Liver (tissue), 9 donors: ENCODE measurements around the gene CDK8. TPM values are rescaled to one million over a fixed set of nuclear protein-coding genes. Genes with fewer than 3 reads are reported as not detected.
A peak's percentile ranks its signal among the peaks of the same experiment; 100 is the strongest.

Experiments used
- DNase-seq: peaks from one replicate; pipeline ENCODE4 v3.0.0-alpha.2; 2017; ENCODE audit warnings: low spot score
- H3K27ac ChIP-seq, 2 donors: one replicate each; pipeline ENCODE4 v1.7.0; 2013; ENCODE audit warnings: inconsistent platforms in 2 of 2, low read length in 2 of 2, control low read depth in 1 of 2, low read depth in 1 of 2, mild to moderate bottlenecking in 1 of 2
- H3K27me3 ChIP-seq, 4 donors: one replicate each; pipeline versions ENCODE4 v1.6.1 to v1.7.0; 2013; ENCODE audit warnings: low read length in 3 of 4, inconsistent platforms in 1 of 4, mild to moderate bottlenecking in 1 of 4, moderate library complexity in 1 of 4; ENCODE audit not compliant: control insufficient read depth in 4 of 4, insufficient read depth in 4 of 4
- H3K36me3 ChIP-seq, 4 donors: one replicate each; pipeline versions ENCODE4 v1.6.1 to v1.7.0; 2013; ENCODE audit warnings: low read length in 3 of 4, mild to moderate bottlenecking in 3 of 4, low read depth in 1 of 4, moderate library complexity in 1 of 4; ENCODE audit not compliant: control insufficient read depth in 4 of 4, insufficient read depth in 3 of 4
- H3K4me1 ChIP-seq, 4 donors: one replicate each; pipeline versions ENCODE4 v1.6.1 to v1.7.0; 2013; ENCODE audit warnings: low read length in 3 of 4, mild to moderate bottlenecking in 3 of 4, moderate library complexity in 1 of 4; ENCODE audit not compliant: control insufficient read depth in 4 of 4, insufficient read depth in 4 of 4
- H3K4me3 ChIP-seq, 3 donors: one replicate each; pipeline versions ENCODE4 v1.6.1 to v1.7.0; 2013; ENCODE audit warnings: low read length in 3 of 3, control low read depth in 1 of 3, low read depth in 1 of 3, mild to moderate bottlenecking in 1 of 3
- H3K9ac ChIP-seq, 2 donors: one replicate each; pipeline ENCODE4 v1.7.0; 2013; ENCODE audit warnings: low read length in 2 of 2, mild to moderate bottlenecking in 2 of 2, moderate library complexity in 2 of 2, control low read depth in 1 of 2, low read depth in 1 of 2
- H3K9me3 ChIP-seq, 4 donors: one replicate each; pipeline versions ENCODE4 v1.6.1 to v1.7.0; 2013; ENCODE audit warnings: low read length in 3 of 4; ENCODE audit not compliant: control insufficient read depth in 4 of 4
- CTCF ChIP-seq: fragments of 150-350 bp; IDR thresholded peaks from 2 replicates; pipeline ENCODE4 v1.5.1; 2017; ENCODE audit warnings: improper control_type of control experiment, low read depth, low read length; ENCODE audit not compliant: missing input control
- FOXA1 ChIP-seq: IDR thresholded peaks from 2 replicates; pipeline ENCODE4 v1.6.1; 2016; ENCODE audit warnings: antibody characterized with exemption
- FOXA2 ChIP-seq: IDR thresholded peaks from 2 replicates; pipeline ENCODE4 v1.6.1; 2016; ENCODE audit warnings: antibody characterized with exemption
- GABPA ChIP-seq, 2 donors: IDR thresholded peaks in 1 of 2; conservative IDR thresholded peaks in 1 of 2; 2 replicates each; pipeline ENCODE4 v1.6.1; 2016; ENCODE audit warnings: antibody characterized with exemption in 2 of 2, mild to moderate bottlenecking in 1 of 2, moderate library complexity in 1 of 2
- HNF4A ChIP-seq, 2 donors: conservative IDR thresholded peaks; 2 replicates each; pipeline ENCODE4 v1.6.1; 2016; ENCODE audit warnings: antibody characterized with exemption in 2 of 2, mild to moderate bottlenecking in 2 of 2
- HNF4G ChIP-seq: IDR thresholded peaks from 2 replicates; pipeline ENCODE4 v1.6.1; 2016; ENCODE audit warnings: antibody characterized with exemption
- JUND ChIP-seq, 2 donors: IDR thresholded peaks; 2 replicates each; pipeline ENCODE4 v1.6.1; 2016; ENCODE audit warnings: antibody characterized with exemption in 2 of 2
- RAD21 ChIP-seq, 2 donors: IDR thresholded peaks; 2 replicates each; pipeline ENCODE4 v1.6.1; 2016; ENCODE audit warnings: antibody characterized with exemption in 2 of 2, mild to moderate bottlenecking in 2 of 2
- RXRA ChIP-seq, 2 donors: IDR thresholded peaks; 2 replicates each; pipeline ENCODE4 v1.6.1; 2017 to 2018; ENCODE audit warnings: antibody characterized with exemption in 2 of 2, mild to moderate bottlenecking in 1 of 2
- SP1 ChIP-seq: IDR thresholded peaks from 2 replicates; pipeline ENCODE4 v1.6.1; 2018; ENCODE audit warnings: antibody characterized with exemption, mild to moderate bottlenecking
- YY1 ChIP-seq: IDR thresholded peaks from 2 replicates; pipeline ENCODE4 v1.6.1; 2016; ENCODE audit warnings: antibody characterized with exemption, mild to moderate bottlenecking
- WGBS: extraction: QIAGEN DNeasy Blood & Tissue Kit; methylation state at CpG from one replicate; pipeline ENCODE4 v1.1.7; 2013; 5-methylcytosine and 5-hydroxymethylcytosine counted together
- polyA plus RNA-seq, 2 donors: library from polyadenylated mRNA; stranded (reverse) in 1 of 2; unstranded in 1 of 2; fragments of 200-250 nt in 1 of 2; fragments of >200 nt in 1 of 2; fragmentation: Nextera tagmentation in 1 of 2; extraction: Ambion mirVana in 1 of 2; gene quantifications; one replicate each; pipeline versions ENCODE4 v1.2.1 to v1.2.3, GENCODE V29; 2013 to 2015
- total RNA-seq, 2 donors: library from RNA; depleted of rRNA; stranded (reverse); fragments of >200 nt; gene quantifications; one replicate each; pipeline ENCODE4 v1.2.3, GENCODE V29; 2014
- TF ChIP-seq, protein P1 (sequence below): IDR thresholded peaks from 2 replicates; pipeline ENCODE4 v1.6.1; 2016; ENCODE audit warnings: antibody characterized with exemption, mild to moderate bottlenecking
- TF ChIP-seq, protein P2 (sequence below): IDR thresholded peaks from 2 replicates; pipeline ENCODE4 v1.6.1; 2016; ENCODE audit warnings: antibody characterized with exemption
- TF ChIP-seq, protein P3 (sequence below): IDR thresholded peaks from 2 replicates; pipeline ENCODE4 v1.6.1; 2016; ENCODE audit warnings: antibody characterized with exemption
- TF ChIP-seq, protein P4 (sequence below): IDR thresholded peaks from 2 replicates; pipeline ENCODE4 v1.6.1; 2016; ENCODE audit warnings: antibody characterized with exemption
- donor health status: healthy.
- donor health status: healthy.
- donor health status: healthy.
- donor health status: healthy.
- donor health status: healthy.

The CDK8 gene
- total and polyA plus RNA-seq, 4 donors, result 3.3 to 10.8 (median 6.8) TPM

DNA sequence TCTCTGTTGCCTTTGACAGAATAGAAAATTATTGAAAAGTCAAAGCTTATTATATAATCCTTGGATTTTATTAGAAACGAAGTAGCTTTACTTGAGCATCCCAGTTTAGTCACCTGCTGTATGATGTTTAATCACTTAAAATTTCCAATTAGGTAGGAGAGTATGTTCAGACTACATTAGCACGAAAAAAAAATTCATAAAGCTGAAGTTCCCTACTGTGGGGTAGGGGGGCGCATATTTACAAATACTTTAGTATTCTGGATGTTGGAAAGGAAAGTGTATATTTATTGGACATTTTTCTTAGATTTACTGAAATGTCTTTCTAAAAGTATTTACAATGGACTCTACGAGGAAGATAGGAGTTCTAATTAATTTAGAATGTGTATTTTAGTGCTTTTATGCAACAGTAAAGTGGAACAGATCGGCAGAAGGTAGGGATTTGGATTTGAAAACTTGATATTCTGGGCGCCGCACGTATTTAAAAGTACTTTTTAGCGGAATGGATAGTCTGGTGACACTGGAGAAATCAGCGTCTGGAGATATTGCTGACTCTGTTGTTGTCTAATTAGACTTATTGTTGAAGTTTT is 1.9 kb downstream of the CDK8 start:
- peak overlapping the region in 1 of 3 donors; percentile 94 for H3K4me3 ChIP-seq
- 58% methylated on average over 10 of the region's 10 CpGs for WGBS
- no peaks in the 10 kb centered on the region for H3K36me3 ChIP-seq
- H3K27me3 ChIP-seq, result no peaks in the 10 kb centered on the region
- H3K27ac ChIP-seq, result no peak overlapping the region
- no peaks in the 10 kb centered on the region for H3K9me3 ChIP-seq
- peaks cover 0 to 15% (median 11%) of the 10 kb centered on the region in 4 donors for H3K4me1 ChIP-seq
- TF ChIP-seq, protein P1, sequence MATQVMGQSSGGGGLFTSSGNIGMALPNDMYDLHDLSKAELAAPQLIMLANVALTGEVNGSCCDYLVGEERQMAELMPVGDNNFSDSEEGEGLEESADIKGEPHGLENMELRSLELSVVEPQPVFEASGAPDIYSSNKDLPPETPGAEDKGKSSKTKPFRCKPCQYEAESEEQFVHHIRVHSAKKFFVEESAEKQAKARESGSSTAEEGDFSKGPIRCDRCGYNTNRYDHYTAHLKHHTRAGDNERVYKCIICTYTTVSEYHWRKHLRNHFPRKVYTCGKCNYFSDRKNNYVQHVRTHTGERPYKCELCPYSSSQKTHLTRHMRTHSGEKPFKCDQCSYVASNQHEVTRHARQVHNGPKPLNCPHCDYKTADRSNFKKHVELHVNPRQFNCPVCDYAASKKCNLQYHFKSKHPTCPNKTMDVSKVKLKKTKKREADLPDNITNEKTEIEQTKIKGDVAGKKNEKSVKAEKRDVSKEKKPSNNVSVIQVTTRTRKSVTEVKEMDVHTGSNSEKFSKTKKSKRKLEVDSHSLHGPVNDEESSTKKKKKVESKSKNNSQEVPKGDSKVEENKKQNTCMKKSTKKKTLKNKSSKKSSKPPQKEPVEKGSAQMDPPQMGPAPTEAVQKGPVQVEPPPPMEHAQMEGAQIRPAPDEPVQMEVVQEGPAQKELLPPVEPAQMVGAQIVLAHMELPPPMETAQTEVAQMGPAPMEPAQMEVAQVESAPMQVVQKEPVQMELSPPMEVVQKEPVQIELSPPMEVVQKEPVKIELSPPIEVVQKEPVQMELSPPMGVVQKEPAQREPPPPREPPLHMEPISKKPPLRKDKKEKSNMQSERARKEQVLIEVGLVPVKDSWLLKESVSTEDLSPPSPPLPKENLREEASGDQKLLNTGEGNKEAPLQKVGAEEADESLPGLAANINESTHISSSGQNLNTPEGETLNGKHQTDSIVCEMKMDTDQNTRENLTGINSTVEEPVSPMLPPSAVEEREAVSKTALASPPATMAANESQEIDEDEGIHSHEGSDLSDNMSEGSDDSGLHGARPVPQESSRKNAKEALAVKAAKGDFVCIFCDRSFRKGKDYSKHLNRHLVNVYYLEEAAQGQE, result no peak
- TF ChIP-seq CTCF (no peak), FOXA2 (no peak), HNF4A (conservative IDR thresholded peaks at IDR 0.05) (no peak), JUND (IDR thresholded peaks at IDR 0.05) (no peak), SP1 (no peak), GABPA (IDR thresholded peaks at IDR 0.05 in 1 of 2, conservative IDR thresholded peaks at IDR 0.05 in 1 of 2) (no peak)
- TF ChIP-seq, protein P2, sequence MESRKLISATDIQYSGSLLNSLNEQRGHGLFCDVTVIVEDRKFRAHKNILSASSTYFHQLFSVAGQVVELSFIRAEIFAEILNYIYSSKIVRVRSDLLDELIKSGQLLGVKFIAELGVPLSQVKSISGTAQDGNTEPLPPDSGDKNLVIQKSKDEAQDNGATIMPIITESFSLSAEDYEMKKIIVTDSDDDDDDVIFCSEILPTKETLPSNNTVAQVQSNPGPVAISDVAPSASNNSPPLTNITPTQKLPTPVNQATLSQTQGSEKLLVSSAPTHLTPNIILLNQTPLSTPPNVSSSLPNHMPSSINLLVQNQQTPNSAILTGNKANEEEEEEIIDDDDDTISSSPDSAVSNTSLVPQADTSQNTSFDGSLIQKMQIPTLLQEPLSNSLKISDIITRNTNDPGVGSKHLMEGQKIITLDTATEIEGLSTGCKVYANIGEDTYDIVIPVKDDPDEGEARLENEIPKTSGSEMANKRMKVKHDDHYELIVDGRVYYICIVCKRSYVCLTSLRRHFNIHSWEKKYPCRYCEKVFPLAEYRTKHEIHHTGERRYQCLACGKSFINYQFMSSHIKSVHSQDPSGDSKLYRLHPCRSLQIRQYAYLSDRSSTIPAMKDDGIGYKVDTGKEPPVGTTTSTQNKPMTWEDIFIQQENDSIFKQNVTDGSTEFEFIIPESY, result no peak
- TF ChIP-seq, protein P3, sequence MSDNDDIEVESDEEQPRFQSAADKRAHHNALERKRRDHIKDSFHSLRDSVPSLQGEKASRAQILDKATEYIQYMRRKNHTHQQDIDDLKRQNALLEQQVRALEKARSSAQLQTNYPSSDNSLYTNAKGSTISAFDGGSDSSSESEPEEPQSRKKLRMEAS, result no peak
- DNase-seq, result no peak
- peak overlapping the region; percentile 17 to 80 for H3K9ac ChIP-seq

DNA sequence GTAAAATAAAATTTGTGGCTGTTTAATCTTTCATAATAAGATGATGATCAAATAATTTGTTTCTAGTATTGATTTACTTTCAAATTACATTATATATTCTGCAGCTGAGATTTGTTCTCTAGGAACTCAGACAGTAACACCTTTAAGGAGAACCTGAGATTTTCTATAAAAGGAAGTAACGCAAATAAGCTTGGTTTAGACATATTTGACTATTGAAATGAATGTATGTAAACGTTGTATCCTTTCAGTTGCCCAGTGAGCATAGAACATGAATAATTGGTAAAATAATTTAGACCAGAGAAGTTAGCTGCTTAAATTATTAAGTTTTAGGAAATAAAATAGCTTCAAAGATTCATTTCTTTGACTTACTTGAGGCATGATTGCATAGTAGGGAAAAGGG is 3.1 kb downstream of the CDK8 start:
- no peak for DNase-seq
- no peak overlapping the region for H3K27ac ChIP-seq
- no peaks in the 10 kb centered on the region for H3K36me3 ChIP-seq
- no peaks in the 10 kb centered on the region for H3K27me3 ChIP-seq
- H3K9me3 ChIP-seq, result no peaks in the 10 kb centered on the region
- H3K9ac ChIP-seq, result no peak overlapping the region
- no peak overlapping the region for H3K4me3 ChIP-seq
- peaks cover 0 to 15% (median 11%) of the 10 kb centered on the region in 4 donors for H3K4me1 ChIP-seq
- 66% methylated on average over 2 of the region's 2 CpGs for WGBS
- no peak for TF ChIP-seq SP1
- TF ChIP-seq, protein P2, result no peak
- TF ChIP-seq FOXA1, result no peak
- TF ChIP-seq RAD21 (IDR thresholded peaks at IDR 0.05), result no peak
- no peak for TF ChIP-seq HNF4G
- TF ChIP-seq, protein P1, result no peak
- TF ChIP-seq, protein P3, result no peak
- no peak for TF ChIP-seq GABPA (IDR thresholded peaks at IDR 0.05 in 1 of 2, conservative IDR thresholded peaks at IDR 0.05 in 1 of 2)
- no peak for TF ChIP-seq YY1
- TF ChIP-seq, protein P4, sequence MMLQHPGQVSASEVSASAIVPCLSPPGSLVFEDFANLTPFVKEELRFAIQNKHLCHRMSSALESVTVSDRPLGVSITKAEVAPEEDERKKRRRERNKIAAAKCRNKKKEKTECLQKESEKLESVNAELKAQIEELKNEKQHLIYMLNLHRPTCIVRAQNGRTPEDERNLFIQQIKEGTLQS, result no peak
- TF ChIP-seq HNF4A (conservative IDR thresholded peaks at IDR 0.05), result no peak
- TF ChIP-seq JUND (IDR thresholded peaks at IDR 0.05), result no peak
- TF ChIP-seq RXRA (IDR thresholded peaks at IDR 0.05), result no peak
